Stimulated activated CD4-positive, alpha-beta T cell treated with anti-CD3 and anti-CD28 coated beads, Interleukin-1b, Interleukin-23, amount 100 ng/mL, for 1 hour (primary cell): ENCODE results near the gene YWHAE.
"Not testable (repeated sequence)": the region's sequence is repeated elsewhere in the genome, so short reads cannot be mapped to it uniquely, and the experiment has no call there.

ENCODE experiments used
- DNase-seq, 2 donors: peaks; one replicate each; pipeline ENCODE4 v3.0.0-alpha.2; 2020; ENCODE audit warnings: low read depth in 2 of 2

YWHAE gene

DNA sequence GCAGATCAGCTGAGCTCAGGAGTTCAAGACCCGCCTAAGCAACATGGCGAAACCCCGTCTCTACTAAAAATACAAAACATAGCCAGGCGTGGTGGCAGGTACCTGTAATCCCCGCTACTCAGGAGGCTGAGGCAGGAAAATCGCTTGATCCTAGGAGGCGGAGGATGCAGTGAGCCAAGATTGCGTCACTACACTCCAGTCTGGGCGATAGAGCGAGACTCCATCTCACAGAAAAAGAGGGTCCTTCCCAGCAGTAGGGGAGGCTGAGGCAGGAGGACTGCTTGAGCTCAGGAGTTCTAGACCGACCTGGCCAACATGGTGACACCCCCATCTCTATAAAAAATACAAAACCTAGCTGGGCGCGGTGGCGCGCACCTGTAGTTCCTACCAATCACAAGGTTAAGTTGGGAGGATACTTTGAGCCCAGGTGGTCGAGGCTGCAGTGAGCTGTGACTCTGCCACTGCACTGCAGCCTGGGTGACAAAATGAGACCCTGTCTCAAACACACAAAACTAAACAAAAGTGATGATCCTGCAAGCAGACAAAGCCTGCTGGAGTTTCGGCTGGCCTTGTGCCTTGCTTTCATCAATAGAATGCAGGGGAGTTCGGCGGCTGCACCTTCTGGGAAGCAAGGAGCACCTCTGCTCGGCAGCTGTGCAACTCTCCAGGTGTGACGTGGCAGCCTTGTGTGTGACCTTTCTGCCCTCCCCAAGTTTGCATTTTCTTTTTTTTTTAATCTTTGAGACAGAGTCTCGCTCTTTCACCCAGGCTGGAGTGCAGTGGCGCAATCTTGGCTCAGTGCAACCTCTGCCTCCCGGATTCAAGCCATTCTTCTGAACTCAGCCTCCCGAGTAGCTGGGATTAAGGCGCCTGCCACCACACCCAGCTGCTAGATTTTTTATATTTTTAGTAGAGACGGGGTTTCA lies 12.4 kb upstream of the YWHAE start:
- DNase-seq = no peak

DNA sequence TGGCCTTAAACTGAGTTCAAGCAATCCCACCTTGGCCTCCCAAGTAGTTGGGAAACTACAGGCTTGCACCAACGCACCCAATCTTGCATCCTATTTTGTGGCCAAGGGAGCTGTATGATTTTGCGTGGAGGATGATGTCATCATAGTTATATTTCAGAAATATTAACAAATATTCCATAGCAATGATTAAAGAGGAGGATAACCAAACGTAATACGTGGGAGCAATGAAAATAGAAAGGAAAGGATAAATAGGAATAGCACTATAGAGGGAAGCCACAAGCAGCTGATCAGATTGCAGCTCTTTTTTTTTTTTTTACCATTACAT lies 2.2 kb upstream of the YWHAE start:
- no peak for DNase-seq

GRCh38 chr17:1398931-1399678 lies 917 bp downstream of the YWHAE start:
- DNase-seq = no peak

- DNase-seq = no peak
These were observed 2.0 kb downstream of the YWHAE start for GRCh38 chr17:1398028-1398427.

- DNase-seq = not testable (repeated sequence)
These were observed 4.0 kb downstream of the YWHAE start for GRCh38 chr17:1395876-1396665.

GRCh38 chr17:1391577-1391976 lies 8.4 kb downstream of the YWHAE start:
- DNase-seq = no peak

- DNase-seq = no peak
These were observed 9.3 kb downstream of the YWHAE start for GRCh38 chr17:1390432-1391367.

- not testable (repeated sequence) for DNase-seq
These were observed 12.4 kb downstream of the YWHAE start for GRCh38 chr17:1387490-1388227.

- DNase-seq = not testable (repeated sequence)
These were observed 13.3 kb downstream of the YWHAE start for GRCh38 chr17:1386675-1387190.

DNA sequence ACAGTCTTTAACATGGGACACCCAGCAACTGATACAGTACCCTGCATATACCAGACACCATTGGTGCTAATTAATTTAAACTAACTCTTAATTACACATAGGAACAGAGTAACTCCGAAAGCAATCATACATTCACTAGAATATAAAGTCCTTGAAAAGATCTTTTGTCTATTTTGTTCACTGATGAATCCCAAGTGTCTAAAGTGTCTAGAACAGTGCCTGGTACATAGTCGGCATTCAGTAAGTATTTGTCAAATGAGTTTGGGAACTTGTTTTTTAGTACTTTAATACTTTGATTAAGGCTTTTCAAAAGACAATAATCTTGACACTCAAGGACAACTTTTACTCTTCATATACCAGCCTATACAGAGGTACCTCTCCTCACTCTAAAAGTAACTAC lies 13.8 kb downstream of the YWHAE start:
- DNase-seq = no peak

- no peak for DNase-seq
These were observed 14.2 kb downstream of the YWHAE start for GRCh38 chr17:1385861-1386260.

DNA sequence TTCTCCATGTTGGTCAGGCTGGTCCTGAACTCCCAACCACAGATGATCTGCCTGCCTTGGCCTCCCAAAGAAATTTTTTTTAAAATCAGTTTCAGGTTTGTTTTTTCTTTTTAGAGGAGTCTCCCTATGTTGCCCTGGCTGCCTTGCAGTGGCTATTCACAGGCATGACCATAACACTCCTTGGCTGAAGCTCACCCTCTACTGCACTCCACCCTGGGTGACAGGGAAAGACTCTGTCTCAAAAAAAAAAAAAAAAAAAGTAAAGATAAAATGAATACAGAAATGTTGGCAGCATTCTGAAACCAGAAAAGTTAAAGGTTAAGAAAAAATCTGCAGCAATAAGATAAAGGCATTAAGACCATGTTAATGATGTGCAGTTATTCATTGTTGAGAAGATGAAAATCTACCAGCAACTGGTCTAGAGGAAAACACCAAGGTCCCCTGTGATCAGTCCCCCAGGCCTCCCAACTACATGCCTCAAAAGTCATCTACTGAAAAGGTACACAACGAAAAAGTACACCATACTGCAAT lies 15.1 kb downstream of the YWHAE start:
- DNase-seq = no peak

- no peak for DNase-seq
These were observed 20.1 kb downstream of the YWHAE start for GRCh38 chr17:1379930-1380313.

DNA sequence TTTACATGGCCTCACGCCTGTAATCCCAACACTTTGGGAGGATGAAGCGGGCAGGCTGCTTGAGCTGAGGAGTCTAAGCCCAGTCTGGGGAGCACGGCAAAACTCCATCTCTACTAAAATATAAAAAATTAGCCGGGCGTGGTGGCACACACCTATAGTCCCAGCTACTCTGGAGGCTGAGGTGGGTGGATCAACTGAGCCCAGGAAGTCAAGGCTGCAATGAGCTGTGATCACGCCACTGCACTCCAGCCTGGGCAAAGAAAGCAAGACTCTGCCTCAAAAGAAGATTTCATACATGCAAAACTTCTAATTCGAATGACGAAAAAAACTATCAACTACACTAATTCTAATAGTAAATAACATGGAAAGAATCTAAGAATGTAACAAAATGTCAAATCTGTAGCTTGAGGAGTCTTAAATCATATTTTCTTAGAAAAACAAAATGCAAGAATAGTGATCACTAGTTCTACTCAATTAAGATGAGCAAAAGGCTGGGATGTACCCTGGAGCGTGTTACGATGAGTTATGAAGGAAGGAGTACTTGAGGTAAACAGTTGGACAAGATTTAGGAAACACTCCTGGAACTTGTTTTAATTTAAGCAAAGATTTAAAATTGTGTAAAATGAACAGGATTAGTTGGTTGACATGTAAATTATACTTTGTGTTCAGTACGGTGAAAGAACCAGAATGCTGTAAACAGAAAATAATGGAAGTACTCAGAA lies 20.7 kb downstream of the YWHAE start:
- no peak for DNase-seq

DNA sequence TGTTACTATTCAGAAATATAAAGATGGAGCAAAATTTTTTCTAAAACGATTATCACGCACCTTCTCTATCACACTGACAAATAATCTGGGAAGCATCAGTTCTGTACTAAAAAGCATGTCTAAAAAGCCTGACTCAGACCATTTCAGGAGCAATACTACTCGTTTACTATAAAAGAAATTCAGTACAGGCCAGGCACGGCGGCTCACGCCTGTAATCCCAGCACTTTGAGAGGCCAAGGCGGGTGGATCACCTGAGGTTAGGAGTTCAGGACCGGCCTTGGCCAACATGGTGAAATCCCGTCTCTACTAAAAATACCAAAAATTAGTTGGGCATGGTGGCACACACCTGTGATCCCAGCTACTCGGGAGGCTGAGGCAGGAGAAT lies 21.6 kb downstream of the YWHAE start:
- DNase-seq = not testable (repeated sequence)

- DNase-seq = no peak
These were observed 22.7 kb downstream of the YWHAE start for GRCh38 chr17:1377334-1377733.

- no peak for DNase-seq
These were observed 24.0 kb downstream of the YWHAE start for GRCh38 chr17:1376061-1376460.

DNA sequence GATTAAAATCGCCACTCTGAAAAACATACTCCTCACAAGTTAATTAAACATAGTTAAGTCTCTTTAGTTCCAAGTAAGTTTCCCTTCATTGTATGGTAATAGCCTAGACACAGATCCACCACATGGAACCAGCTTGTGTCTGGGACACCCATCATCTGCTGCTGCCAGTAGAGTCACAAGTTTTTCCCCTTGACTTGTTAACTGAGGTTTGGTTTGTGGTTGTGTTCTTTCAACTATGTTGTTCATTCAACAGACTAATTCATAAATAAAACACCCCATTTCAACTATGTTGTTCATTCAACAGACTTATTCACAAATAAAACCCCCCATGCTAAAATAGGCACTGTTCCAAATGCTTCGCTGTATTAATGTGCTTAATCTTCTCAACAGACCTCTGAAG lies 24.4 kb downstream of the YWHAE start:
- DNase-seq = no peak

- DNase-seq = no peak
These were observed 25.4 kb downstream of the YWHAE start for GRCh38 chr17:1374431-1375177.
